NCI-H510A treated with DMSO at 0.1 percent for 48 hours (cell line): ENCODE data around the gene TYW1.
A peak's percentile ranks its signal among the peaks of the same experiment; 100 is the strongest.
"Not testable (repeated sequence)": the region's sequence is repeated elsewhere in the genome, so short reads cannot be mapped to it uniquely, and the experiment has no call there.

Source experiments
- DNase-seq: peaks from one replicate; lab custom pipeline; 2025; lab: John Stamatoyannopoulos, UW

TYW1 gene

DNA sequence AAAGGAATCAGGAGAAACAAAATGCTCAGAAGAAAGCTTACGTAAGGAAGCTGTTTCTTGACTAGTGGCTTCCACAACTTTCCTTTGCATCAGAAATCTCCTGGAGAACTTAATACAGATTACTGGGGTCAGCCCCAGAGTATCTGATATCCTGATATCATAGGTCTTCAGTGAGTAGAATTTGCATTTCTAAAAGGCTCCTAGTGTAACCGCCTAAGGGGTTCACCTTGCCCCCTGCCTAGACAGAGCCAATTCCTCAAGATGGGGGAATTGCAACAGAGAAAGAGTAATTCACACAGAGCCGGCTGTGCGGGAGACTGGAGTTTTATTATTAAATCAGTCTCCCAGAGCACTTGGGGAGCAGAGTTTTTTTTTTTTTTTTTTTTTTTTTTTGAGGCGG is 251.7 kb downstream of the TYW1 start:
- DNase-seq, result not testable (repeated sequence)

DNA sequence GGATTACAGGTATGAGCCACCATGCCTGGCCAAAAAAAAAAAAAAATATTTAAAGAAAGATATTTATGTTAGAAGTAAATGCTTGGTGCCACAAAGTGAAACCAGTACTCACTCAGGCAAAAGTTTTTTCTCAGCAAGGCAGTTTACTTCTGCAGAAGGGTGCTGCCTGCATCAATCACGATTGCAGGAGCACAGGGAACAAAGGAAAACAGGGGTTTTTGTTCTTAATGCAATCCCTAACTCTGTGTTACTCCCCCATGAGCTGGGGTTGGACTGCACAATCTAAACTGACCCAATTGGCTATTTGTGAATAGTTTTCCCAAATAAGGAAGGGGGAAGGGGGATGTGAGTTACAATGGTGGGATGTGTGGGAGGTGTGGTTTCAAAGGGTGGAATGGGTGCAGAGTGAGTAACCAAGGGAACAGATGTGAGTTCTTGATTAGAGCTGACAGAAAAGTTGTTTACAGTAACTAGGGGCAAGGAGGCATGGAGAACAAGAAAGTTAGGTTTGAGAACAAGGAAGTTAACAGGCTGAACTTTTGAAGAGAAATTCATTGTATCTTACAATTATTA is 255.4 kb downstream of the TYW1 start:
- no peak for DNase-seq

DNA sequence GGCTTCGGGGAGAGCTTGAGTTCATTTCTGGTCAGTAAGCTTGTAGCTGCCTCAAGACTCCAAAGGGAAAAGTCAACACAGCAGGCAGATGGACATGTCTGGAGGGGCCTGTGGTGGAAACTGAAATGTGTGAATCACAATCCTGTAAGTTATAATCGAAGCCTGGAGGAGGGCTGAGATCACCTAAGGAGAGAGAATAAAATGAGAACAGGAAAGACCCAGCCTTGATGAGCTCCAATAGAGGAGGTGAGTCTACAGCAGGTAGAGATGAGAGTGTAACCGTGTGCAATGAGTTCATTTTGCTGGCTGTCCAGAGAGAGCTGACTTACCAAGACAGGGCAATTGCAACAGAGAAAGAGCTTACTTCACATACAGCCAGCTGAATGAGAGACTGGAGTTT is 258.4 kb downstream of the TYW1 start:
- not testable (repeated sequence) for DNase-seq

DNA sequence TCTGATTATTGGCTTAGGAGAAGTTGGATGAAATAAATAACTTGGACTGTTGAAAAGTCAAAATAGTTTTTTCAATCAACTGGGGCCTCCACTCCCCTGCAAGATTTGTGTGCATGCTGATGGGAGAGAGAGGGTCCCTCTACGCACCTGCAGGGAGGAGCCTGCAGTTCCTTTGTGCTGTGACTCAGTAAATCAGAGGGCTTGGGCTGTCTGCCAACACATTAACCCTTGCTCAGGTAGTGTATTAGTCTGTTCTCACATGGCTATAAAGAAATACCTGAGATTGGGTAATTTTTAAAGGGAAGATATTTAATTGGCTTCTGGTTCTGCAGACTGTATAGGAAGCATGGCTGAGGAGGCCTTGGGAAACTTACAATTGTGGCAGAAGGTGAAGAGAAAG is 261.1 kb downstream of the TYW1 start:
- DNase-seq, result not testable (repeated sequence)

DNA sequence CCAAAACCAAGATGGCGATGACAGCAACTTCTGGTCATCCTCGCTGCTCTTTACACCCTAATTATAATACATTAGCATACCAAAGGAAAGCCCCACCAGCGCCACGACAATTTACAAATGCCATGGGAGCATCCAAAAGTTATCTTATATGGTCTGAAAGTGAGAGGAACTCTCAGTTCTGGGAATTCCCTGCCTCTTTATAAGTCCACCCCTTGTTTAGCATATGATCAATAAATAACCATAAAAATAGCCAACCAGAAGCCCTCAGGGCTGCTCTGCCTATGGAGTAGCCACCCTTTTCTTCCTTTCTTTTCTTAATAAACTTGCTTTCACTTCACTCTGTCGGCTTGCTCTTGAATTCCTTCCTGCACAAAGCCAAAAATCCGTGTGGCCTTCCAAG is 262.7 kb downstream of the TYW1 start:
- not testable (repeated sequence) for DNase-seq

DNA sequence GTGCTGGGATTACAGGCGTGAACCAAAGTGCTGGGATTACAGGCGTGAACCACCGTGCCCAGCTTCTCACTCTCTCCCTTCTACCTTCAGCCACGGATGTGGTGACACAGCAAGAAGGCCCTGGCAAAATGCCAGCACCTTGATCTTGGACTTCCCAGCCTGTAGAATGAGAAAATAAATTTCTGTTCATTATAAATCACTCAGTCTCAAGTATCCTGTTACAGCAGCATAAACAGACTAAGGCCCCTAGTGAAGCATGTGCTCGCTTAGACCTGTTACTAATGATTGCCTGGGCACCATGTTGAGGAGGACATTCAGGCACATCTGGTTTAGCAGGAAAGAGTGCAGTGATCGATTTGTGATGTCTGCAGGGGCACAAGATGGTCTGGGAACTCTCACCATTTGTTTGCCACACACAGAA is 263.5 kb downstream of the TYW1 start:
- DNase-seq, result peak; percentile 6

DNA sequence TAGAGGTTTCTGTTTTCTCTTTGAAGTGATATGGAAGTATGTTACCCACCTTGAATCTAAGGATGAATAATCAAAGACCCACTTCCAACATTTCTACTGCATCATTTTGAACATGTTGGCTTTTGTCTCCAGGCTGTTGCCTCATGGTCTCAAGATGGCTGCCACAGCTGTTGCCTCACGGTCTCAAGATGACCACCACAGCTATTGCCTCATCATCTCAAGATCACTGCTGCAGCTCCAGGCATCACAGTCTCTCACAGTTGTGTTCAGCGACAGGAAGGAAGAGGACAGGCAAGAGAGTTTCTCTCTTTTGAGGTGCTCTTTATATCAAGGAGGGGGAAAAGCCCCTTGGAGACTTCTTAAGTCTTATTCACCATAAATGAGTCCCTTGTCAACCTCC is 267.4 kb downstream of the TYW1 start:
- DNase-seq, result not testable (repeated sequence)

DNA sequence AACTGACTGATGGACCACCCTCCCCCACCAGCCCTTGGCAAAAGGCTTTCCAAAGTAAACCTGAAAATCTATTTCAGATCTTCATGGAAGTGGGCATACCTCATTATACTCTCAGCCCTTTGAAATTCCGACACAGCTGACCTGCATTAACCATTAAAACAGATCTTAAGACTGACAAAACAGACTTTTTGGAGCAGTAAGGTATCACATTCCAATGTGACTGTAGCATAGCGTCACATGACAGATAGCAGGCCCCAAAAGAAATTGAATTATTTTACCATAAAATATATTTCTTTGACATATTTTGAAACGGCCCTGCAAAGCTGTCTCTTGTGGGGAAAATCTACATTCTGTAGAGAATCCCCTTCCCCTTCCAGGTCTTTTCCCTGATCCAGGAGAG is 269.4 kb downstream of the TYW1 start:
- DNase-seq, result not testable (repeated sequence)

DNA sequence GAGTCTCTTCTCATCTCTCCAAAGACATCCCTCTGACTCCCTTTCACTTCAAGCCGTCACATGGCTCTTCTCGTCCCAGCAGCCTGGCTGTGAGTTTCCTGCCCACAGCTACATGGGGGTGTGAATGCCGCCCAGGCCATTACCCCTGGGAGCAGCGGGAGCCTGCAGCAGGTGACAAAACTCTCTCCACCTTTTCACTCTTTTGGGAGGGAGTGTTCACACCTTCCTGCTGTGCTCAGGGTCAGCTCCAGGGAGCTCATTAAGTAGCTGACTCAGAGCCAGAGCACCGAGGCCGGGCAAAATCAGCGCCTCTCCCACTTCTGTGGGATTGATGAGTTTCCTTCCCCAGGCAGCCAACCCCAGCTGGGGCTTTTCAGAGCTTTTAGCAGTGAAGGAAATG is 271.3 kb downstream of the TYW1 start:
- DNase-seq, result no peak

DNA sequence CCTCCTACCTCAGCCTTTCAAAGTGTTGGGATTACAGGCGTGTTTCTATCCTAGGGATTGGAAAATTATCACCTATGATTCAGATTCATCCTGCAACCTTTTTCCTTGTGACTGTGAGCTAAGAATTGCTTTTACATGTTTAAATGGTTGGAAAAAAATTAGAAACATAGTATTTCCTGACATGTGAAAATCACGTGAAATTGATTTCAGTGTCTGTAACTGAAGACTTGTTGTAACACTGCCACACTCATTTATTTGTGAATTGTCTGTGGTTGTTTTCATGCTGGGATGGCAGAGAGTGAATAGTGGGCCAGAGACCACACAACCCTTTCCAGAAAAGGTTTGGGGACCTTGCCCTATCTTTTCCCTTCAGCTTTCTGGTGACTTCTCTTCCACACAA is 273.3 kb downstream of the TYW1 start:
- not testable (repeated sequence) for DNase-seq
